ENCODE results near the gene DYNLT4.

Gene DYNLT4

DNA sequence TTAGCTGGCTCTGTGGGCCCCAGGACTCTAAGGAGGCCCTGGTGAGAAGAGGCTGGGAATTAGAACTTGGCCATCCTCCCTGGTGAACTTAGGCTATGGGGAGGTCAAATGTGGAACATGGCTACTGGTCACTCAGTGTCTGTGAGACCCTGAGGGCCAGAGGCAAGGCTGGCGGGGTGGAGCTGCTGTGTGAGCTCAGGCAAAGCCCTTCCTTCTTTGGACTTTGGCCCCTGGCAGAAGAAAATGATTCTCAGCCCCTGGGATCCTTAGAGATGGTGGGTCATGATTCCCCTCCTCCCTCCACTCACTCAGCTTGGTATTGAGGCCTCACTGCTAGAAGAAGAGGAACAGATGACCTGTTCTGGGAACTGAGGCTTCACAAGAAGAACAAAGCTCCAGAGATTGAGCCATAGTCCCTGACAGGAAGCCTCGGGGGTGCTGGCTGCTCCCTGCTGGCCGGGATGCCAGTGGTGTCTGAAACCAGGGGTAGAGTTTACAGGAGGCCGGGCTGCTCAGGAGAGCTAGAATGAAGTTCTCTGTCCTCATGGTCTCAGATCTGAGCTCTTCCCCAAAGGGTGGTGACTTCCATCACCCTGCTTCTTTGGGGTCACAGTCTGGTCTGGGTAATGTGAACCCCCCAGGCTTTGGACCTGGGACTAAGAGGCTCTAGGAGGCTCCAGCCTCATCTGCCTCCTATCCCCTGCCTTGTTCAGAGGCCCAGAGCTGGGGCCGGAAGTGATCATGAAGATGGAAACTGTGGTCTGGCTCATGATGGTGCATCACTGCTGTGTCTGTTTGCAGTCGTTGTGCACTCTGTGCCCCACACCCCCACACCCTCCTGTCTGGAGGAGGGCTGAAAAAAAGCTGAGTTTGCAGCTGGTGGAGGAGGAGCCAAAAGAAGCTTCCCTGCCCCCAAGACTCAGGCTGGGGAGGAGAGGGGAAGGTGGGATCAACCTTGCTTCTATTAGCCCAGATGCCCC lies 2.1 kb upstream of the DYNLT4 start:
- Histone ChIP-seq H2AFZ (ENCODE audit: low read depth, low read length) (no peak overlapping the region), H3K27ac (ENCODE audit: low read length) (peak overlapping the region; percentile 100), H3K4me2 (ENCODE audit: low read length) (peak overlapping the region; percentile 78), H4K20me1 (ENCODE audit: insufficient read depth, low read length) (no peaks in the 10 kb centered on the region), H3K9me3 (ENCODE audit: insufficient read depth, low read length) (no peaks in the 10 kb centered on the region), H3K79me2 (ENCODE audit: low read length) (peaks cover 42% of the 10 kb centered on the region), H3K27me3 (ENCODE audit: low read depth, low read length) (no peaks in the 10 kb centered on the region), H3K36me3 (replicated peaks; ENCODE audit: low read depth, low read length) (peaks cover 43% of the 10 kb centered on the region), H3K9ac (ENCODE audit: low read length) (peak overlapping the region; percentile 94), H3K4me1 (ENCODE audit: low read length) (peaks cover 75% of the 10 kb centered on the region), H3K4me3 (ENCODE audit: low read length) (peak overlapping the region; percentile 55)
- TF ChIP-seq, protein P1, sequence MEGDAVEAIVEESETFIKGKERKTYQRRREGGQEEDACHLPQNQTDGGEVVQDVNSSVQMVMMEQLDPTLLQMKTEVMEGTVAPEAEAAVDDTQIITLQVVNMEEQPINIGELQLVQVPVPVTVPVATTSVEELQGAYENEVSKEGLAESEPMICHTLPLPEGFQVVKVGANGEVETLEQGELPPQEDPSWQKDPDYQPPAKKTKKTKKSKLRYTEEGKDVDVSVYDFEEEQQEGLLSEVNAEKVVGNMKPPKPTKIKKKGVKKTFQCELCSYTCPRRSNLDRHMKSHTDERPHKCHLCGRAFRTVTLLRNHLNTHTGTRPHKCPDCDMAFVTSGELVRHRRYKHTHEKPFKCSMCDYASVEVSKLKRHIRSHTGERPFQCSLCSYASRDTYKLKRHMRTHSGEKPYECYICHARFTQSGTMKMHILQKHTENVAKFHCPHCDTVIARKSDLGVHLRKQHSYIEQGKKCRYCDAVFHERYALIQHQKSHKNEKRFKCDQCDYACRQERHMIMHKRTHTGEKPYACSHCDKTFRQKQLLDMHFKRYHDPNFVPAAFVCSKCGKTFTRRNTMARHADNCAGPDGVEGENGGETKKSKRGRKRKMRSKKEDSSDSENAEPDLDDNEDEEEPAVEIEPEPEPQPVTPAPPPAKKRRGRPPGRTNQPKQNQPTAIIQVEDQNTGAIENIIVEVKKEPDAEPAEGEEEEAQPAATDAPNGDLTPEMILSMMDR (IDR thresholded peaks at IDR 0.05; ENCODE audit: low read depth, low read length), result no peak
- no peak for TF ChIP-seq EZH2phosphoT487 (IDR thresholded peaks at IDR 0.05; ENCODE audit: low read depth)

DNA sequence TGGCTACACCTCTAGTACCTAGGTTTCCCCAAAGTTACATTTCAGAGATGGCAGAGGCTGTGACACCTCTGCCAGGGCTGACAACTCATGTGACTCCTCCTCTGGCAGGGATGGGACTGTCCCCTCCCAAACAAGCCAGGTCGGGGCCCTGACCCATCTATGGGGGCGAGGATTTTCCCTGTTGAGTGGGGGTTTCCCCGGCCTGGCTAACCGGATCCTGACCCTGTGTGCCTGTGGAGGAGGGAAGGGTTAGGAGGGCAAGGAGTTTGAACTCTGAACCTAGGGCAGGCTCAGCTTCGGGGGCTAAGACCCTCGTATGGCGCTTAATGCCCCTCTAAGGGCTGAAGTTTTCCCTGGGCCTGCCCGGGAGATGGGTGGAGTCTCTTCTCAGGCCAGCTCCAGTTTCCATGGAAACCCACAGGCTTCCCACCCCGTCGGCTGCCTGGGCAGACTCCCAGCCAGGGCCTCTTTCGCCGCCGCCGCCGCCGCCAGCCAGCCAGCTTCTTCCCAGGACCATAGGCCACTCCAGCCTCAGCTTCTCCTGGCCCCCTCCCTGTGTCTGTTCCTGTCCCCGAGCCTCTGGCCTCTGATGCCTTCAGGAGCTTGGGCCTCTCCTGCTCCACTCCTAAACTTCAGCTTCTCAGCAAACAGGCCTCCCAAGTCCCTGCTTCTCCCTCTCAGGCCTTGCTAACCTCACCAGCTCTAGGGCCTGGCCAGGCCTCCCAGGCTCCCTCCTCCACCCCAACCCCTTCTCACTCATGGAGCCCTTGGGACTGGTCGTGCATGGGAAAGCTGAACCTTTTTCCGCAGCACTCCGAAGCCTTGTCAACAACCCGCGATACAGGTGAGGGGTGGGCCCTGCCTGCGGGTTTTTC lies 1.1 kb upstream of the DYNLT4 start, which contains the start of gene BTBD19:
BTBD19 (plus strand) TSS at position 461 of the 875 bp plus-strand sequence; CDS start at position 759, 298 bp downstream.
- H3K4me3 ChIP-seq (ENCODE audit: low read length), result peak within 1 kb of the TSS; percentile 38
- H3K27ac ChIP-seq (ENCODE audit: low read length), result peak within 1 kb of the TSS; percentile 100
- TF ChIP-seq, protein P1 (IDR thresholded peaks at IDR 0.05; ENCODE audit: low read depth, low read length), result no peak
- no peak for TF ChIP-seq EZH2phosphoT487 (IDR thresholded peaks at IDR 0.05; ENCODE audit: low read depth)
- peaks cover 50% of the 10 kb centered on the region for H3K36me3 ChIP-seq (replicated peaks; ENCODE audit: low read depth, low read length)
- H3K4me2 ChIP-seq (ENCODE audit: low read length), result peak within 1 kb of the TSS; percentile 78
- H3K4me1 ChIP-seq (ENCODE audit: low read length), result peaks cover 83% of the 10 kb centered on the region
- no peaks in the 10 kb centered on the region for H3K27me3 ChIP-seq (ENCODE audit: low read depth, low read length)
- H3K79me2 ChIP-seq (ENCODE audit: low read length), result peaks cover 51% of the 10 kb centered on the region
- no peak within 1 kb of the TSS for H2AFZ ChIP-seq (ENCODE audit: low read depth, low read length)
- H3K9ac ChIP-seq (ENCODE audit: low read length), result peak within 1 kb of the TSS; percentile 94
- H4K20me1 ChIP-seq (ENCODE audit: insufficient read depth, low read length), result no peaks in the 10 kb centered on the region
- H3K9me3 ChIP-seq (ENCODE audit: insufficient read depth, low read length), result no peaks in the 10 kb centered on the region

DNA sequence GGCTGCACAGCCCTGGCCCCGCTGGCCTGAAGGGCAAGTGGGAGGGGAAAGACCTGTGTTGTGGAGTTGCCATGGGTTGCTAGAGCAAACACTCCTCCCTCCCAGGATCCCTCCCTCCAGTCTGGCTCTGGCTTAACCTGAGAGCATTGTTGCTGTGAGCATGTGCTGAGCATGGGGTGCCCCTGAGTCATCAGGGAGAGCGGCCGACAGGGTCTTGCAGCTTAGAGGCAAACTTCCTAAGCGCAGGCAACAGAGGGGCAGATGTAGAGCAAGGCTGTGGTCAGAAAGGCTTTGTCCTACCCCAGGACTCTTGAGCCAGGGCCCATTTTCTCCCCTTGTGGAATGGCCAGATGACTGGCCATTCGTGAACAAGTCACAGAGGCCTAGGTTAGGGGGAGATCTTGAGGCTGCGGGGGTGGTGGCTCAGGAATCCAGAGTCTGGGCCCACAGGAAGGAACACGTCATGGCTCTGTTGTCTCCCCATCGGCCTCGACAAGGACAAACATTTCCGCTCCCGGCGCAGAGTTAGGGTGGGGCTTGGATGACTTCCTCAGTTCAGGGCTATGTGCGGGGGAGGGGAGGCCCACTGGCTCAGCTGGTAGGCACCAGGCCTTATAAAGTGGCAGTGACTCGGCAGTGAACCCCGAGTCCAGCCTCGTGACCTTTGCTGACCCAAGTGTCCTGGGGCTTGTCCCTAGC lies 362 bp upstream of the DYNLT4 start:
- Histone ChIP-seq H3K27me3 (ENCODE audit: low read depth, low read length) (no peaks in the 10 kb centered on the region), H3K79me2 (ENCODE audit: low read length) (peaks cover 59% of the 10 kb centered on the region), H3K27ac (ENCODE audit: low read length) (peak overlapping the region; percentile 100), H3K9ac (ENCODE audit: low read length) (peak overlapping the region; percentile 94), H3K4me3 (ENCODE audit: low read length) (peak overlapping the region; percentile 38; the same call in 1 of the 2 replicates), H3K4me2 (ENCODE audit: low read length) (peak overlapping the region; percentile 78), H4K20me1 (ENCODE audit: insufficient read depth, low read length) (peaks cover 3% of the 10 kb centered on the region; the same call in 1 of the 2 replicates), H3K9me3 (ENCODE audit: insufficient read depth, low read length) (no peaks in the 10 kb centered on the region), H3K4me1 (ENCODE audit: low read length) (peaks cover 91% of the 10 kb centered on the region), H3K36me3 (replicated peaks; ENCODE audit: low read depth, low read length) (peaks cover 52% of the 10 kb centered on the region), H2AFZ (ENCODE audit: low read depth, low read length) (no peak overlapping the region)
- TF ChIP-seq EZH2phosphoT487 (IDR thresholded peaks at IDR 0.05; ENCODE audit: low read depth), result no peak
- TF ChIP-seq, protein P1 (IDR thresholded peaks at IDR 0.05; ENCODE audit: low read depth, low read length), result no peak
